Body of pancreas (tissue), 4 donors: ENCODE results near the gene KIT.

Experiments used
- CTCF ChIP-seq, 7 experiments: fragments of 450-650 bp in 4 of 7; fragments of 200-600 bp in 3 of 7; sonication (generic) in 3 of 7; IDR thresholded peaks; one replicate each; pipeline ENCODE4 v1.5.1; 2016 to 2019; ENCODE audit warnings: antibody characterized with exemption in 7 of 7
- POLR2A ChIP-seq, 3 donors: fragments of 450-650 bp; IDR thresholded peaks; one replicate each; pipeline ENCODE4 v1.6.1; 2016; ENCODE audit warnings: antibody characterized with exemption in 3 of 3, mild to moderate bottlenecking in 2 of 3

- TF ChIP-seq POLR2A (IDR thresholded peaks at IDR 0.05) (no peak), CTCF (IDR thresholded peaks at IDR 0.05) (no peak)
These were observed 61.6 kb downstream of the KIT start for GRCh38 chr4:54719378-54719777.
